ENCODE results near the gene AKAP5. TPM values are rescaled to one million over a fixed set of nuclear protein-coding genes. Genes with fewer than 3 reads are reported as not detected.

AKAP5 gene
- total and polyA plus RNA-seq, 8 donors: 0.04 to 0.37 (median 0.16) TPM

DNA sequence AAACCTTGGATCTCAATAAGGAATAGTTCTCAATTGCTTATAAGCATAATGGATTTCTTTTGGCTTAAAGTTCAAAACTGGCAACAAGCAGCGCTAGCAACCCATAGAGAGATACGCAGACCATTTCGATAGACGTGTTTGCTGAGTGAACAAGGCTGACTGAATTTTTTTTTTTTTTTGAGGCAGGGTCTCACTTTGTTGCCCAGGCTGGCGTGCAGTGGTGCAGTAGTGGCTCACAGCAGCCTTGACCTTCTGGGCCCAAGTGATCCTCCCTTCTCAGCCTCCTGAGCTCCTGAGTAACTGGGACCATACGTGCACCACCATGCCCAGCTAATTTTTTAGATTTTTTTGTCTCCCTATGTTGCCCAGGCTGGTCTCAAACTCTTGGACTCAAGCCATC is 1.4 kb upstream of the AKAP5 start:
- 91 to 92% methylated on average over 6 of the region's 6 CpGs for WGBS, 2 donors
- peaks cover 0 to 4% (median 0%) of the 10 kb centered on the region in 3 donors for H3K36me3 ChIP-seq
- no peaks in the 10 kb centered on the region for H3K9me3 ChIP-seq
- H3K4me1 ChIP-seq: peaks cover 4 to 10% (median 6%) of the 10 kb centered on the region in 3 donors
- H3K27ac ChIP-seq: no peak overlapping the region
- no peaks in the 10 kb centered on the region for H3K27me3 ChIP-seq
- ATAC-seq (no peak), FAIRE-seq (no peak), DNase-seq (no peak)
- TF ChIP-seq, protein P1, sequence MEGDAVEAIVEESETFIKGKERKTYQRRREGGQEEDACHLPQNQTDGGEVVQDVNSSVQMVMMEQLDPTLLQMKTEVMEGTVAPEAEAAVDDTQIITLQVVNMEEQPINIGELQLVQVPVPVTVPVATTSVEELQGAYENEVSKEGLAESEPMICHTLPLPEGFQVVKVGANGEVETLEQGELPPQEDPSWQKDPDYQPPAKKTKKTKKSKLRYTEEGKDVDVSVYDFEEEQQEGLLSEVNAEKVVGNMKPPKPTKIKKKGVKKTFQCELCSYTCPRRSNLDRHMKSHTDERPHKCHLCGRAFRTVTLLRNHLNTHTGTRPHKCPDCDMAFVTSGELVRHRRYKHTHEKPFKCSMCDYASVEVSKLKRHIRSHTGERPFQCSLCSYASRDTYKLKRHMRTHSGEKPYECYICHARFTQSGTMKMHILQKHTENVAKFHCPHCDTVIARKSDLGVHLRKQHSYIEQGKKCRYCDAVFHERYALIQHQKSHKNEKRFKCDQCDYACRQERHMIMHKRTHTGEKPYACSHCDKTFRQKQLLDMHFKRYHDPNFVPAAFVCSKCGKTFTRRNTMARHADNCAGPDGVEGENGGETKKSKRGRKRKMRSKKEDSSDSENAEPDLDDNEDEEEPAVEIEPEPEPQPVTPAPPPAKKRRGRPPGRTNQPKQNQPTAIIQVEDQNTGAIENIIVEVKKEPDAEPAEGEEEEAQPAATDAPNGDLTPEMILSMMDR (IDR thresholded peaks at IDR 0.05): no peak
- H3K4me3 ChIP-seq: no peak overlapping the region
- intact Hi-C loops (cut with DNase I): no loop called here

DNA sequence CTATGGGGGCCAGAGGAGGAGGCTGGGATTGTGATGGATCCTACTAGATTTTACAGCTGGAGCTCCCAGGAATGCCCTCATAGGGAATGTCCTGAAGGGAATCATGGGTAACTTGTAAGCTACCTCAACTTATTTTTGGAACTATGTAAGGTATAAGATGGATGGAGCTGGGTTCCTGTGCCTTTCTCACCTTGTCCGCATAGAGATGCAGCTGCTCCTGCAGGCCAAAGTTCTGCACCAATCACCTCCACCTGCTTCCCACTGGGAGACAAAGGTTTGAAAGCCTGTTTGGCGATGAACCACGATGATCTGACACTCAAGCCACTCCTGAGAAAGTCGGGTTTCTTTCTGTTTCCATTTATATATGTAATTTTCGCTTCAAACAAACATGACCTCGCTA is 648 bp upstream of the AKAP5 start:
- FAIRE-seq: no peak
- peak in 3 of 4 donors; percentile 3 to 24 (median 20) for ATAC-seq

DNA sequence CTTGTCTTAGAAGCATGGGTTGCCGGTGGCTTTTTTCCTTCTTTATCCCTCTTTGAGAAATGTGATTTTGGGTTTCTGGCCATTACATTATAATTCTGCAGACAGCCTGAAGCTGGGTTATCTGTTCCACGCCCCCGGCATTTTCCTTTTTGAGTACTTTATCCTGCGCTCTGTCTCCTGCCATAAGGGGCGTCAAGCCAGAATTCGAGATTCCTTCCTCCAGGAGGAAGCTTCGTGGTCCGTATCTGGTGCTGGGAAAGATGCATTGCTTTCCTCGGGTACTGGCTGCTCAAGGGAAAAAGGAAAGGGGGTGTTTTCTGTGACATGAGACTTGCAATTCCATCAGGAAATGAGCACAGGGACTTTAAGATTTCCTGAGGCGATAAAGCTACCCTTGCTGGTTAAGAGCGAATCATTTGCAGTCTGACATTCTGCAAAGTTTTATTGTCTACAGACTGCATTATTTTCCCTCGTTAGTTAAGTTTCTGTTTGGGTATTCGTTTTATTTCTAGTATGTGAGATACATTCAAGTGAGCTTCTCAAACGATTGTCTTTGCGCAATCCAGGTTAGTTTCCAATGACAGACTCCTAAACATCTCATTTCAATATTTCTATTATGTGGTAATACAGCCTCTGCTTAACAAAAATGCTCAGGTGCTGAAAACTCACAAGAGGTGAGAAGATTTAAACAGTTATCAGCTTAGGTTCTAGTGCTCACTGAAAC is 694 bp downstream of the AKAP5 start:
- H3K27me3 ChIP-seq: no peaks in the 10 kb centered on the region
- H3K4me1 ChIP-seq: peaks cover 4 to 10% (median 6%) of the 10 kb centered on the region in 3 donors
- no peak for DNase-seq
- peak; percentile 33 to 47 (median 42) for ATAC-seq
- WGBS, 2 donors: 7% methylated on average over 15 of the region's 15 CpGs
- peak overlapping the region; percentile 50 to 85 (median 62) for H3K4me3 ChIP-seq
- peak overlapping the region in 1 of 4 donors; percentile 27 for H3K27ac ChIP-seq
- intact Hi-C loops (cut with DNase I): no loop called here
- no peak for FAIRE-seq
- H3K9me3 ChIP-seq: no peaks in the 10 kb centered on the region
- no peaks in the 10 kb centered on the region for H3K36me3 ChIP-seq
- TF ChIP-seq, protein P1 (IDR thresholded peaks at IDR 0.05): no peak

More for the DNA sequence above, 648 bp upstream of the AKAP5 start:
- Histone ChIP-seq H3K36me3 (peaks cover 0 to 4% (median 0%) of the 10 kb centered on the region in 3 donors), H3K4me1 (peaks cover 4 to 10% (median 6%) of the 10 kb centered on the region in 3 donors), H3K9me3 (no peaks in the 10 kb centered on the region), H3K4me3 (peak overlapping the region; percentile 50 to 85 (median 62)), H3K27ac (no peak overlapping the region), H3K27me3 (no peaks in the 10 kb centered on the region)
- DNase-seq: no peak
- TF ChIP-seq, protein P1 (IDR thresholded peaks at IDR 0.05): no peak
- intact Hi-C loops (cut with DNase I): no loop called here
- 6 to 11% methylated on average over 6 of the region's 6 CpGs for WGBS, 2 donors

DNA sequence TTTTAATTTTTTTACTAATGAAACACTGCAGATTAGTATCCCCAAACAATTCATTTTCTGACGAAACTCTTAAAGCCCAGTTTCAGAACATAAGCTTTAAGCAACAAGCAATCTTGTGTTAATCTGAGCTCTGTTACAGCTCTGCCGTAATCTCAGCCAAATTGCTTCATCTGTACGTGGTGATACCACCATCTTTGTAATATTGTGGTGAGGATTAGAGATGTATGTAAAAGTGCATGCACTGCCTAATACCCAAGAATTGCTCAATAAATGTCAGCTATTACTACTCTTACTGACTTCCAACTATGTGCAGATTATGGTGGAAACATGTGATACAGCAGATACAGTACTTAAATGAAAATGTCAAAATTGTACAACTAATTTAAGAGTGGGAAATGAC is 1.8 kb downstream of the AKAP5 start:
- H3K4me1 ChIP-seq: peaks cover 4 to 10% (median 6%) of the 10 kb centered on the region in 3 donors
- no peak overlapping the region for H3K4me3 ChIP-seq
- TF ChIP-seq, protein P1 (IDR thresholded peaks at IDR 0.05): no peak
- ATAC-seq (no peak), DNase-seq (no peak), FAIRE-seq (no peak)
- WGBS, 2 donors: 67 to 79% methylated on average over 3 of the region's 3 CpGs
- no peak overlapping the region for H3K27ac ChIP-seq
- no peaks in the 10 kb centered on the region for H3K9me3 ChIP-seq
- intact Hi-C loops (cut with DNase I): no loop called here
- no peaks in the 10 kb centered on the region for H3K36me3 ChIP-seq
- no peaks in the 10 kb centered on the region for H3K27me3 ChIP-seq

DNA sequence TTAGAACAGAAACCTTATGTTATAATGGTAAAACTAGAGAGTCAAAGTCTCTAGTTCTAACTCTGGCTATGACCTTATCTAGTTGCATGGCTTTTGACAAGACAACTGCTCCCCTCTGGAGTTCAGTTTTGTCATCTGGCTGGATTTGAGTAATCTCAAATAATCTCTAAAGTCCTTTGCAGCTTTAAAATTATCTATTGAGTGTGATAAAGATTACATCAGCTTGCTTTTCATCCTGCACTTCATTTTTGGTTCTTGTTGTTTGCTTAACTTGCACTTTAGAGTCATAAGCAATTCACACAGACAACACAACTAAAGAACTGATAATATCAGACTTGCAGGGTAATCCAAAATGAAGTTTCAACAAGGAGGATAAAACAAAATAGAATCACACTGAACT is 2.3 kb downstream of the AKAP5 start:
- Histone ChIP-seq H3K4me1 (peaks cover 4 to 10% (median 6%) of the 10 kb centered on the region in 3 donors), H3K27ac (no peak overlapping the region), H3K9me3 (no peaks in the 10 kb centered on the region), H3K27me3 (no peaks in the 10 kb centered on the region), H3K4me3 (no peak overlapping the region), H3K36me3 (no peaks in the 10 kb centered on the region)
- ATAC-seq (no peak), DNase-seq (no peak), FAIRE-seq (no peak)
- TF ChIP-seq, protein P1 (IDR thresholded peaks at IDR 0.05): no peak
- intact Hi-C loops (cut with DNase I): no loop called here

All from pancreas (tissue), 10 donors.